Breast epithelium (tissue), 3 donors: Measurements from ENCODE around the gene PLOD1.

Experiments
- POLR2A ChIP-seq: fragments of 450-650 bp; IDR thresholded peaks from one replicate; pipeline ENCODE4 v1.6.1; 2016; ENCODE audit warnings: antibody characterized with exemption, mild to moderate bottlenecking, moderate library complexity
- POLR2AphosphoS5 ChIP-seq, 3 donors: sonication (generic); formaldehyde crosslinking; IDR thresholded peaks; one replicate each; pipeline ENCODE4 v1.6.1; 2017; ENCODE audit warnings: antibody characterized with exemption in 3 of 3
- TF ChIP-seq, protein P1 (sequence below), 3 donors: fragments of 450-650 bp; IDR thresholded peaks; one replicate each; pipeline ENCODE4 v1.5.1; 2016 to 2017; ENCODE audit warnings: antibody characterized with exemption in 3 of 3, mild to moderate bottlenecking in 3 of 3, moderate library complexity in 3 of 3

DNA sequence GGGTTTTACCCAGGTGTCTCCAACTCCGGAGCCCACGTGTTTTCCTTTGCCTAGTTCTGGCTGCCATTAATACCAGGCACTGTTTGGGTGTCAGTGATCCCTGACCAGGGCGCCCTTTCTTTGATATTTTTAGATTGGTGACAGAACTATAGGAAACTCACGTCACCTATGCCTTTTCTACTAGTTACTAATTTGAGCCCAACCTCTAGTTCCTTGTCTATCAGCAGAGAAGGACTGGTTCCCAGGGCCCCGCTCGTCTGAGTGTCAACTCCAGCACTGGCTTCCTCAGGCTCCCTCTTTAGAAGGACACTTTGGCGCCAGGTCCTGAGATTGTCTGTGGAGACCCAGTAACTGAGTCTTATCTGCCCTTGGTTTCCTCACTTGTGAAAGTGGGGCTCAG, 55.2 kb downstream of the PLOD1 start:
- TF ChIP-seq, protein P1, sequence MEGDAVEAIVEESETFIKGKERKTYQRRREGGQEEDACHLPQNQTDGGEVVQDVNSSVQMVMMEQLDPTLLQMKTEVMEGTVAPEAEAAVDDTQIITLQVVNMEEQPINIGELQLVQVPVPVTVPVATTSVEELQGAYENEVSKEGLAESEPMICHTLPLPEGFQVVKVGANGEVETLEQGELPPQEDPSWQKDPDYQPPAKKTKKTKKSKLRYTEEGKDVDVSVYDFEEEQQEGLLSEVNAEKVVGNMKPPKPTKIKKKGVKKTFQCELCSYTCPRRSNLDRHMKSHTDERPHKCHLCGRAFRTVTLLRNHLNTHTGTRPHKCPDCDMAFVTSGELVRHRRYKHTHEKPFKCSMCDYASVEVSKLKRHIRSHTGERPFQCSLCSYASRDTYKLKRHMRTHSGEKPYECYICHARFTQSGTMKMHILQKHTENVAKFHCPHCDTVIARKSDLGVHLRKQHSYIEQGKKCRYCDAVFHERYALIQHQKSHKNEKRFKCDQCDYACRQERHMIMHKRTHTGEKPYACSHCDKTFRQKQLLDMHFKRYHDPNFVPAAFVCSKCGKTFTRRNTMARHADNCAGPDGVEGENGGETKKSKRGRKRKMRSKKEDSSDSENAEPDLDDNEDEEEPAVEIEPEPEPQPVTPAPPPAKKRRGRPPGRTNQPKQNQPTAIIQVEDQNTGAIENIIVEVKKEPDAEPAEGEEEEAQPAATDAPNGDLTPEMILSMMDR (IDR thresholded peaks at IDR 0.05), result no peak
- no peak for TF ChIP-seq POLR2A
- TF ChIP-seq POLR2AphosphoS5 (IDR thresholded peaks at IDR 0.05), result no peak
